ENCODE measurements around the gene AKNA.
"Not testable (repeated sequence)": the region's sequence is repeated elsewhere in the genome, so short reads cannot be mapped to it uniquely, and the experiment has no call there.

AKNA gene

DNA sequence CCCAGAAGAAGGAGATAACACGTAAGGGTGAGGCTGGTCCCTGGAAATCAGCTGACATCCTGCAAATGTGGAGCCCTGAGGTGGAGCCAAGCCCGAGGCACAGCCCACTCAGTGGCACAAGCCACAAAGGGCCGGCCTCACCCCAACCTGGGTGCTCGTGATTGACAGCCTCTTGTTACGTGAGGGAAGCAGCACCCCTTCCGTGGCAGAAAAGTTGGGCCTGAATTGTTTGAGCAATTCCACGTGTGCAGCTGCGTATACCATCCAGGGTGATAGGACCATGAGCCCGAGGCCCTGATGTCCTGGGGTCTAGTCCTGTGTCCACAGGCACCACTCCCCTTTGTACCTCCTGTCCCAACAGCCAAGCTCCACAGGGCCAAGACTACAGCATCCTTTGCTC lies 53.3 kb downstream of the AKNA start:
- DNase-seq = no peak

GRCh38 chr9:114333718-114334117 lies 54.1 kb downstream of the AKNA start:
- not testable (repeated sequence) for DNase-seq

DNA sequence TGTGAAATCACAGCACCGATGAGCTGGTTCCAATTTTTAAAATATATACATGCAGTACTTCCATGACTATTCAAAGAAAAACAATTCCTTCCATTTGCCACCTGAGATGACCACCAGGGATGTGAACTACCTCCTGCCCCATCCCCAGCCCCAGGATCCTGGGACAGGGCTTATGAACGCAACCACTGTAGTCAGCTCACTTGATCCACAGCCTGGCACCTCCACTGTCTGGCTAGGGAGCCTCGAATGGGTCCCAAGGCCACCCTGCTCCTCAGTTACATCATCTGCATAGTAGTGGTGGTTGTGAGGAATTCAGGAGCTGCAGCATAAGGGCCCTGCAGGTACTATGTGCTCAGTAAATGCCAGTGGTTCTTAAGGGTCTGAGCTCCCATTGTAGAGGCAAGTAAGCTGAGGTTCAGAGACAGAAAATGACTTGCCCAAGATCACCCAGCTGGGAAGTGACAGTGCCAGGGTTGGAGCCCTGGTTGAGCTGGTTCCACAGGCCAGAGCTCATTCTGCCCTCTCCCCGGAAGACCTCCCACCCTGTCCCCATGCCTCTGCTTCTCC lies 55.2 kb downstream of the AKNA start:
- not testable (repeated sequence) for DNase-seq

DNA sequence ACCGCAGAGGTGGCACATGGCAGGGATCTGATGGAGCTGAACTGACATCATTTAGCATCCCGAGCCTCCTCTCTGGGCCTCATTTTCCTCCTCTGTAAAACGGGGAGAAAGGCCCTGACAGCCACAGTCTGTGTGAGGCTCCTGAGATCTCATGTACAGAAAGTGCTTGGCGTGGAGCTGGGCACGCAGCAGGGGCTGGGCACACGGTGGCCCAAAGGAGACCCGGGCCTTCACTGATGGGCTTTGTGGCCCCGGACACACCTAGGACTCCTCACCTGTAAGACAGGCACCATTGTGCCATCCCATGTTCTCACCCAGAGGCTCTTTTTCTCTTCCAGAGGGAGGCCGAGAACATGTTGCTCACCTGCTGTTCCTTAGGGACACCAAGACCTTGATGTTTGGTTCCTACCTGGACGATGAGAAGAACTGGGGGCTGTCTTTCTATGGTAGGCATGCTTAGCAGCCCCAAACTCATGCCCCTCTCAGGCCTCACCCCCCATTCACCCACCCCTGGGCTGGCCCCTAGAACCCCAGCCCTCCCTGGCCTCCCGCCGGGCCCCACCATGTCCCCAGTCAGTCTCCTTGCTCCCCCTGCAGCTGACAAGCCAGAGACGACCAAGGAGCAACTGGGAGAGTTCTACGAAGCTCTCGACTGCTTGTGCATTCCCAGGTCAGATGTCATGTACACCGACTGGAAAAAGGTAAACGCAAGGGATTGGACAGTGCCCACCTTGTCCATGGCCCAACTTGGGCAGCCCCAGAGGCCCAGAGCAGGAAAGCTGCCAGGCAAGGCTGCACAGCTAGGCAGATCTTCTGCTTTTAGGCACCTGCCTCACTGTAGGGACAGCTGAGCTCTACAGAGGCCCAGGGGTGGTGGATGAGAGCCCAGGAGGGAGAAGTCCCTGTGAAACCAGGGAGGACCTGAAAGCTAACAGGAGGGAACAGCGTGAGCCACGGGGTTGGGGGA lies 56.3 kb downstream of the AKNA start:
- not testable (repeated sequence) for DNase-seq

DNA sequence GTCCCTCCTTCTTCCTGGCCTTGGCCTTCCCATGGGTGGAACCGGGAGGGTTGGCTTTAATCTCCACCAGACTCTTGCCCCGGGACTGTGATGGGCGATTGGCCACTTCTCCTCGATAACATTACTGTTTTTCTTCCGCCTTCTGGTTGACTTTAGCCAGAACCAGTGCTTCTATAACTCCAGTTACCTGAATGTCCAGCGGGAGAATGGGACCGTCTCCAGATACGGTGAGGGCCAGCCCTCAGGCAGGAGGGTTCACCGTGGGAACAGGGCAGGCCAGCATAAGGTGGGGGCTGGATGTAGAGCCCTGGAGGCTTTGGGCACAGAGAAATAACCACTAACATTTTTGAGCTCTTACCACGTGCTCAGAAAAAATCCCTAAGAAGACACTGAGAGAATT lies 57.1 kb downstream of the AKNA start:
- no peak for DNase-seq

GRCh38 chr9:114329625-114330022 lies 58.2 kb downstream of the AKNA start, which contains the start of gene ORM2:
Gene ORM2, plus strand, starts transcription at chr9:114329869. Its CDS starts 36 bp downstream, at chr9:114329905.
- DNase-seq = not testable (repeated sequence)

- not testable (repeated sequence) for DNase-seq
These were observed 58.7 kb downstream of the AKNA start for GRCh38 chr9:114328937-114329624.

- DNase-seq = not testable (repeated sequence)
These were observed 59.4 kb downstream of the AKNA start for GRCh38 chr9:114328357-114328820.

DNA sequence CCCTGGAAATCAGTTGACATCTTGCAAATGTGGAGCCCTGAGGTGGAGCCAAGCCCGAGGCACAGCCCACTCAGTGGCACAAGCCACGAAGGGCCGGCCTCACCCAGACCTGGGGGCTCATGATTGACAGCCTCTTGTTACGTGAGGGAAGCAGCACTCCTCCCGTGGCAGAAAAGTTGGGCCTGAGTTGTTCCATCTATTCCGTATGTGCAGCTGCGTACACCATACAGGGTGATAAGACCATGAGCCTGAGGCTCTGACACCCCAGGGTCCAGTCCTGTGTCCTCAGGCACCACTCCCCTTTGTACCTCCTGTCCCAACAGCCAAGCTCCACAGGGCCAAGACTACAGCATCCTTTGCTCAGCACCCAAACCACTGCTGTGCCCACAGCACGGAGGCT lies 60.0 kb downstream of the AKNA start:
- DNase-seq = no peak

- not testable (repeated sequence) for DNase-seq
These were observed 62.0 kb downstream of the AKNA start for GRCh38 chr9:114325684-114326254.

DNA sequence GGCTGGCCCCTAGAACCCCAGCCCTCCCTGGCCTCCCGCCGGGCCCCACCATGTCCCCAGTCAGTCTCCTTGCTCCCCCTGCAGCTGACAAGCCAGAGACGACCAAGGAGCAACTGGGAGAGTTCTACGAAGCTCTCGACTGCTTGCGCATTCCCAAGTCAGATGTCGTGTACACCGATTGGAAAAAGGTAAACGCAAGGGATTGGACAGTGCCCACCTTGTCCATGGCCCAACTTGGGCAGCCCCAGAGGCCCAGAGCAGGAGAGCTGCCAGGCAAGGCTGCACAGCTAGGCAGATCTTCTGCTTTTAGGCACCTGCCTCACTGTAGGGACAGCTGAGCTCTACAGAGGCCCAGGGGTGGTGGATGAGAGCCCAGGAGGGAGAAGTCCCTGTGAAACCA lies 62.8 kb downstream of the AKNA start:
- DNase-seq = not testable (repeated sequence)

DNA sequence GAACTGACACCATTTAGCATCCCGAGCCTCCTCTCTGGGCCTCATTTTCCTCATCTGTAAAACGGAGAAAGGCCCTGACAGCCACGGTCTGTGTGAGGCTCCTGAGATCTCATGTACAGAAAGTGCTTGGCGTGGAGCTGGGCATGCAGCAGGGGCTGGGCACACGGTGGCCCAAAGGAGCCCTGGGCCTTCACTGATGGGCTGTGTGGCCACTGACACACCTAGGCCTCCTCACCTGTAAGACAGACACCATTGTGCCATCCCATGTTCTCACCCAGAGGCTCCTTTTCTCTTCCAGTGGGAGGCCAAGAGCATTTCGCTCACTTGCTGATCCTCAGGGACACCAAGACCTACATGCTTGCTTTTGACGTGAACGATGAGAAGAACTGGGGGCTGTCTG lies 63.3 kb downstream of the AKNA start:
- no peak for DNase-seq

GRCh38 chr9:114323849-114324248 lies 63.9 kb downstream of the AKNA start:
- not testable (repeated sequence) for DNase-seq

DNA sequence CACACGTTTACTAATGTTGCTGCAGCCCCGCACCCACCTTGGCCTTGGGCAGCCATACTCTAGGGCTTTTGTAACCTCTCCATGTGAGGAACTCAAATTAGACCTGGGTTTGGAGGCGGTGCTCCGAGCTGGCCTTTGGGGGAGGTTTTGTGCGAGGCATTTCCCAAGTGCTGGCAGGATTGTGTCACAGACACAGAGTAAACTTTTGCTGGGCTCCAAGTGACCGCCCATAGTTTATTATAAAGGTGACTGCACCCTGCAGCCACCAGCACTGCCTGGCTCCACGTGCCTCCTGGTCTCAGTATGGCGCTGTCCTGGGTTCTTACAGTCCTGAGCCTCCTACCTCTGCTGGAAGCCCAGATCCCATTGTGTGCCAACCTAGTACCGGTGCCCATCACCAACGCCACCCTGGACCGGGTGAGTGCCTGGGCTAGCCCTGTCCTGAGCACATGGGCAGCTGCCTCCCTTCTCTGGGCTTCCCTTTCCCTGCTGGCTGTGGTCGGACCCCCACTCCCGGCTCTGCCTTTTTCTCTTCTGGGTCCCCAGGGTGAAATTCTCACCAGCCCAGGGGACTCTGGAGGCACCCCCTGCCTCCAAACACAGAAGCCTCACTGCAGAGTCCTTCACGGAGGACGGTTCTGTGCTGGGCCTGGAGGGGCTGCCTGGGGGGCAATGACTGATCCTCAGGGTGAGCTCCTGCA lies 64.8 kb downstream of the AKNA start, which contains the start of gene ORM1:
ORM1 (plus strand) TSS at position 268 of the 701 bp plus-strand sequence; CDS start at position 304, 36 bp downstream.
- DNase-seq = not testable (repeated sequence)

DNA sequence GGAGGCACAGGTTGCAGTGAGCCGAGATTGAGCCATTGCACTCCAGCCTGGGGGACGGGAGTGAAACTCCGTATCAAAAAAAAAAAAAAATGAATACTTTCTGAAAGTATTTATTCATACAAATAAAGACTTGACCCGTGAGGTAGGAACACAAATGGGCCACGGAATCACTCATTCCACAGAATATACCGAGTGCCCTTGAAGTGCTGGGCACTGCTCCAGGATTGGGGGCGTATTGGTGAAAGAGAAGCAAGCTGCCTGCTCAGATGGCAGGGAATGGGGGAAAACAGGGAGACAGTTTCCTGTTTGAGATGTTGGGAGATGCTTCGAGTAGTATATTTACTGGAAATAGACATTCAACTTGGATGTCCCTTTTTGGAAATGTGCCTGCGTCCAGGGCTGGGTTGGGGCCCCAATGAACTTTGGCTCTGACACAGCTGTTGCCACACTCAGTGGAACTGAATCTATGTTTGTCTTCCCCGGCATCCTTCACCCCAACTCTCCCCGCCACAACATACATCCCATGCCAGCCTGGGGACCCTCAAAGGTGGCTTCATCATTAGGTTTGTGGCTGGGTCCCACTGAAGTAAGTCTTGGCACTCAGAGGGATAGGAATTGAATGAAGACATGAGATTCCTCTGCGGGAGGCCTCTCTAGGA lies 65.5 kb downstream of the AKNA start:
- not testable (repeated sequence) for DNase-seq

DNA sequence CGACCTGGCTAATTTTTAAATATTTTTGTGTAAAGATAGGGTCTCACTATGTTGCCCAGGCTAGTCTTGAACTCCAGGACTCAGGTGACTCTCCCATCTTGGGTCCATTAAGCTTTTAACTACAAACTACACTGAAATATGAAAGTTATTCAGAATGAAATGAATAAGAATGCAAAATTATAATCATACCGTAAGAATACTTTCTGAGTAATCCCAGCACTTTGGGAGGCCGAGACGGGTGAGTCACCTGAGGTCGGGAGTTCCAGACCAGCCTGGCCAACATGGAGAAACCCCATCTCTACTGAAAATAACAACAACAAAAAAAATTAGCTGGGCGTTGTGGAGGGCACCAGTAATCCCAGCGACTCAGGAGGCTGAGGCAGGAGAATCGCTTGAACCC lies 66.0 kb downstream of the AKNA start:
- DNase-seq = no peak

- DNase-seq = not testable (repeated sequence)
These were observed 67.1 kb downstream of the AKNA start for GRCh38 chr9:114320710-114321109.

- no peak for DNase-seq
These were observed 68.6 kb downstream of the AKNA start for GRCh38 chr9:114319147-114319546.

DNA sequence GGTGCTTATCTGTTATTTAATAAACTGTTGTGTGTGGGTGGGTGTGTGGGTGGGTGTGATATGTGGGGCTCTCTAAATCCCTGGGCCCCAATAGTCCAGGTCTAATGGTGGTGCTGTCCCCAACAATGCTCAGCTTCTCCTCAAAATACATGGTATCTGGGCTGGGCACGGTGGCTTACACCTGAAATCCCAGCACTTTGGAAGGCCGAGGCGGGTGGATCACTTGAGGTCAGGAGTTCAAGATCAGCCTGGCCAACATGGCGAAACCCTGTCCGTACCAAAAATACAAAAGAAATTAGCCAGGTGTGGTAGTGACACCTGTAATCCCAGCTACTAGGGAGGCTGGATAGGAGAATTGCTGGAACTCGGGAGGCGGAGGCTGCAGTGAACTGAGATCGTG lies 69.4 kb downstream of the AKNA start:
- DNase-seq = no peak

DNA sequence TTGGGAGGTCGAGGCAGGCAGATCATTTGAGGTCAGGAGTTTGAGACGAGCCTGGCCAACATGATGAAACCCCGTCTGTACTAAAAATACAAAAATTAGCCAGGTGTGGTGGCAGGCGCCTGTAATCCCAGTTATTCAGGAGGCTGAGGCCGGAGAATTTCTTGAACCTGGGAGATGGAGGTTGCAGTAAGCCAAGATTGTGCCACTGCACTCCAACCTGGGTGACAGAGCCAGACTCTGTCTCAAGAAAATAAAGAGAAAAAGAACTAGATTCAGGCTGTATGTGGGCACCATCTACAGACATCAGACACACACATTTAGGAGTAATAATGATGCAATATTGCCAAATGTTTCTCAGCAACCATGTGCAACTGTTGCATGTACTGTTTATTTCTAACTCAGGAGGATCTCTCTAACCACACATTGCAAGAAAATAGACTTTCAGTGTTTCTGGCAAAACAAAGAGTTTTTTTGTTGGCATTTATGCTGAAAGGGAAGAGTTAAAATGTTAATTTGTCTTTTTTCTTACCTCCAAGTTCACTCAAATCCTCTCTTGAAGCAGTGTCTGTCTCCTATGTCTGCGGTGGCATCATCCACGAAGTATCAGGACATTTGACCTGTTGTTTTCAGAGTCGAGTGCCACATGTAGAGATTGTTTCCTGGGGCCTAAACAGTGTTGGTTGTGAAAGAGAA lies 70.0 kb downstream of the AKNA start:
- no peak for DNase-seq

Data from NCI-H187 treated with DMSO at 0.1 percent for 48 hours (cell line).